Neural progenitor cell (in vitro differentiated cells): ENCODE data around the gene SATB1.

ENCODE experiments used
- EZH2 ChIP-seq: fragments of 200-600 bp; sonication (generic); IDR thresholded peaks from 2 replicates; pipeline ENCODE4 v1.6.1; 2017; ENCODE audit warnings: antibody characterized with exemption, mild to moderate bottlenecking, moderate library complexity
- EZH2phosphoT487 ChIP-seq: fragments of 200-600 bp; sonication (generic); IDR thresholded peaks from 2 replicates; pipeline ENCODE4 v1.6.1; 2017; ENCODE audit warnings: antibody characterized with exemption
- TF ChIP-seq, protein P1 (sequence below): fragments of 200-600 bp; sonication (generic); IDR thresholded peaks from 2 replicates; pipeline ENCODE4 v1.5.1; 2017; ENCODE audit warnings: antibody characterized with exemption, mild to moderate bottlenecking

DNA sequence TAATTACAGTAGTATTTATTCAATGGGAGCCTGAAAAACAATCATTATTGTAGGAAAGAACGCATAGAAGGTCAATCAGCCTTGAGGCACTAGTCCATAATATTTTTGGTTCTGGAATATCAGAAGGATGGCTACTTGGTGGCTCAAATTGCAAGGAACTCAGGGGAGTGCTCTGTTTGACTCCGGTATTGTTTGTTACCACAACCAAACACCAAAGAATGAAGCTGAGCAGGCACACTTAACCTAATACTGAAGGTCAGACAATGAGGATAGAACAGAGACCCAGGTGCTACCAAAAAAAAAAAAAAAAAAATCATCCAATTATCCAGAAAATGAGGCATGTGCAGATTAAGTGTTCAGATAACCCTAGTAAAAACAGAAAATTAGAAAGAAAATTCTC lies 11.1 kb upstream of the SATB1 start:
- TF ChIP-seq, protein P1, sequence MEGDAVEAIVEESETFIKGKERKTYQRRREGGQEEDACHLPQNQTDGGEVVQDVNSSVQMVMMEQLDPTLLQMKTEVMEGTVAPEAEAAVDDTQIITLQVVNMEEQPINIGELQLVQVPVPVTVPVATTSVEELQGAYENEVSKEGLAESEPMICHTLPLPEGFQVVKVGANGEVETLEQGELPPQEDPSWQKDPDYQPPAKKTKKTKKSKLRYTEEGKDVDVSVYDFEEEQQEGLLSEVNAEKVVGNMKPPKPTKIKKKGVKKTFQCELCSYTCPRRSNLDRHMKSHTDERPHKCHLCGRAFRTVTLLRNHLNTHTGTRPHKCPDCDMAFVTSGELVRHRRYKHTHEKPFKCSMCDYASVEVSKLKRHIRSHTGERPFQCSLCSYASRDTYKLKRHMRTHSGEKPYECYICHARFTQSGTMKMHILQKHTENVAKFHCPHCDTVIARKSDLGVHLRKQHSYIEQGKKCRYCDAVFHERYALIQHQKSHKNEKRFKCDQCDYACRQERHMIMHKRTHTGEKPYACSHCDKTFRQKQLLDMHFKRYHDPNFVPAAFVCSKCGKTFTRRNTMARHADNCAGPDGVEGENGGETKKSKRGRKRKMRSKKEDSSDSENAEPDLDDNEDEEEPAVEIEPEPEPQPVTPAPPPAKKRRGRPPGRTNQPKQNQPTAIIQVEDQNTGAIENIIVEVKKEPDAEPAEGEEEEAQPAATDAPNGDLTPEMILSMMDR: no peak
- TF ChIP-seq EZH2phosphoT487: no peak
- TF ChIP-seq EZH2: no peak
